LNCAP (cell line): ENCODE measurements around the gene CDYL2.

Experiments used
- CTCF ChIP-seq: fragments of 450-650 bp; IDR thresholded peaks from 2 replicates; pipeline ENCODE4 v1.5.1; 2017; ENCODE audit warnings: mild to moderate bottlenecking

The CDYL2 gene

GRCh38 chr16:80710918-80711317 lies 93.5 kb downstream of the CDYL2 start:
- no peak for TF ChIP-seq CTCF

- no peak for TF ChIP-seq CTCF
These were observed 95.6 kb downstream of the CDYL2 start for GRCh38 chr16:80708823-80709222.

- no peak for TF ChIP-seq CTCF
These were observed 96.7 kb downstream of the CDYL2 start for GRCh38 chr16:80707686-80708085.

GRCh38 chr16:80705596-80705995 lies 98.8 kb downstream of the CDYL2 start:
- no peak for TF ChIP-seq CTCF

GRCh38 chr16:80704751-80705505 lies 99.5 kb downstream of the CDYL2 start:
- no peak for TF ChIP-seq CTCF

- TF ChIP-seq CTCF = no peak
These were observed 101.0 kb downstream of the CDYL2 start for GRCh38 chr16:80703131-80704071.

GRCh38 chr16:80702696-80703095 lies 101.7 kb downstream of the CDYL2 start:
- no peak for TF ChIP-seq CTCF
